Uterus (tissue), 4 donors: ENCODE data around the gene CAMK1G. TPM values are rescaled to one million over a fixed set of nuclear protein-coding genes. Genes with fewer than 3 reads are reported as not detected.

Experiments
- DNase-seq, 2 donors: peaks; one replicate each; pipeline ENCODE4 v3.0.0-alpha.2; 2019 to 2020
- H3K27ac ChIP-seq, 2 donors: fragments of 200-600 bp; sonication (generic); 1 replicate in 1 of 2; 2 replicates in 1 of 2; pipeline ENCODE4 v1.5.1; 2016 to 2018
- H3K27me3 ChIP-seq, 2 donors: fragments of 200-600 bp; sonication (generic); one replicate each; pipeline ENCODE4 v1.5.1; 2018 to 2019; ENCODE audit warnings: control low read depth in 1 of 2
- H3K36me3 ChIP-seq, 2 donors: fragments of 200-600 bp; sonication (generic); one replicate each; pipeline ENCODE4 v1.5.1; 2019; ENCODE audit warnings: control low read depth in 1 of 2
- H3K4me1 ChIP-seq, 2 donors: fragments of 200-600 bp; sonication (generic); one replicate each; pipeline ENCODE4 v1.5.1; 2018 to 2019; ENCODE audit warnings: control low read depth in 1 of 2
- H3K4me3 ChIP-seq, 2 donors: fragments of 200-600 bp; sonication (generic); 1 replicate in 1 of 2; 2 replicates in 1 of 2; pipeline ENCODE4 v1.5.1; 2018 to 2019; ENCODE audit warnings: mild to moderate bottlenecking in 1 of 2
- H3K9me3 ChIP-seq, 2 donors: fragments of 200-600 bp; sonication (generic); one replicate each; pipeline ENCODE4 v1.5.1; 2019; ENCODE audit warnings: control low read depth in 1 of 2
- POLR2A ChIP-seq, 2 donors: fragments of 450-650 bp; IDR thresholded peaks; one replicate each; pipeline ENCODE4 v1.6.1; 2016; ENCODE audit warnings: antibody characterized with exemption in 2 of 2, mild to moderate bottlenecking in 1 of 2, moderate library complexity in 1 of 2
- intact Hi-C: fragments of 100-400 bp; cut with DNase I; formaldehyde crosslinking; loops from one replicate; pipeline ENCODE4 v1.15.1; 2023; ENCODE audit warnings: low total_unique reads
- total RNA-seq, 4 donors: library from RNA; depleted of rRNA in 3 of 4; stranded (reverse); fragments of >200 nt in 3 of 4; gene quantifications; one replicate each; pipeline versions ENCODE4 v1.1.0 to v1.2.4, GENCODE V29; 2014 to 2023
- TF ChIP-seq, protein P1 (sequence below), 4 experiments: fragments of 200-600 bp in 2 of 4; fragments of 450-650 bp in 2 of 4; sonication (generic) in 2 of 4; IDR thresholded peaks; one replicate each; pipeline ENCODE4 v1.5.1; 2016 to 2019; ENCODE audit warnings: antibody characterized with exemption in 4 of 4, mild to moderate bottlenecking in 2 of 4, moderate library complexity in 1 of 4
- donor health status: DM: yes; HTN: yes; CAD: no.

CAMK1G gene
- total RNA-seq, 4 donors from 2014 or later: 0.43 to 5.6 TPM; not detected in 2

DNA sequence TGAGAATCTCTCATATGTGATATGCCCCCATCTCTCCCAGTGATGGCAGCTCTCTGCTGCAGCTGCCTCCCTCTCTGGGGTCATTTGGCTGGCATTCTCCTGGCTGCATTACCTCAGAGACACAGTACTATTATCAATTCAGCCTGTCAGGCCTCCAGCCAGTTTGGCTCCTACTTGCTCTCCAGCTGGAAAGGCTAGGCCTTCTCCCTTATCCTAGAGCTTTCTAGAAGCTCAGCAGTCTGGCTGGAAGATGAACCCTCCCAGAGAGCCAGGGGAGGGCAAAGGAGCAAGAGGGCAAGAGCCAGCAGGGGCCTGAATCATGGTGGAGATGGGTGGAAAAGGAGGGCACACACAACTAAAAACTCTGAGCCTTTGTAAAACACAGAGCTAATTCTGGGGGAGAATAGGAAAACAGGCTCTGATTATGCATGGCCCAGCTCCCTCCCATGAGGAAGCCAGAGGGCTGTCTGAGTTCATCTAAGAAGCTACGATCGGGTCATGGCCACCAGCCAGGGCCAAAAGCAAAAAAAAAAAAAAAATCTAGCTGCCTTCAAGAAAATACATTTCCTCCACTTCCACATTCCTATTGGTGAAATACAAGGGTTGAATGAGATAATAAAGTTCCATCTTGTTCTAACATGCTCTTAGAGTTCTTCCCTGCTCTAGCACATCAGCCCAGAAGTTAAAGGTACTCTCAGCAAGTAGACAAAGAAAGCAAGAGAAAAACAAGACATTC, 59.9 kb downstream of the CAMK1G start:
- Histone ChIP-seq H3K27ac (peak overlapping the region; percentile 60 to 86), H3K27me3 (no peaks in the 10 kb centered on the region), H3K9me3 (no peaks in the 10 kb centered on the region), H3K4me3 (no peak overlapping the region), H3K4me1 (peaks cover 6 to 12% of the 10 kb centered on the region in 2 donors), H3K36me3 (no peaks in the 10 kb centered on the region)
- peak; percentile 52 to 61 for DNase-seq
- intact Hi-C loops: no loop called here
- no peak for TF ChIP-seq POLR2A (IDR thresholded peaks at IDR 0.05)
- TF ChIP-seq, protein P1, sequence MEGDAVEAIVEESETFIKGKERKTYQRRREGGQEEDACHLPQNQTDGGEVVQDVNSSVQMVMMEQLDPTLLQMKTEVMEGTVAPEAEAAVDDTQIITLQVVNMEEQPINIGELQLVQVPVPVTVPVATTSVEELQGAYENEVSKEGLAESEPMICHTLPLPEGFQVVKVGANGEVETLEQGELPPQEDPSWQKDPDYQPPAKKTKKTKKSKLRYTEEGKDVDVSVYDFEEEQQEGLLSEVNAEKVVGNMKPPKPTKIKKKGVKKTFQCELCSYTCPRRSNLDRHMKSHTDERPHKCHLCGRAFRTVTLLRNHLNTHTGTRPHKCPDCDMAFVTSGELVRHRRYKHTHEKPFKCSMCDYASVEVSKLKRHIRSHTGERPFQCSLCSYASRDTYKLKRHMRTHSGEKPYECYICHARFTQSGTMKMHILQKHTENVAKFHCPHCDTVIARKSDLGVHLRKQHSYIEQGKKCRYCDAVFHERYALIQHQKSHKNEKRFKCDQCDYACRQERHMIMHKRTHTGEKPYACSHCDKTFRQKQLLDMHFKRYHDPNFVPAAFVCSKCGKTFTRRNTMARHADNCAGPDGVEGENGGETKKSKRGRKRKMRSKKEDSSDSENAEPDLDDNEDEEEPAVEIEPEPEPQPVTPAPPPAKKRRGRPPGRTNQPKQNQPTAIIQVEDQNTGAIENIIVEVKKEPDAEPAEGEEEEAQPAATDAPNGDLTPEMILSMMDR (IDR thresholded peaks at IDR 0.05): no peak

DNA sequence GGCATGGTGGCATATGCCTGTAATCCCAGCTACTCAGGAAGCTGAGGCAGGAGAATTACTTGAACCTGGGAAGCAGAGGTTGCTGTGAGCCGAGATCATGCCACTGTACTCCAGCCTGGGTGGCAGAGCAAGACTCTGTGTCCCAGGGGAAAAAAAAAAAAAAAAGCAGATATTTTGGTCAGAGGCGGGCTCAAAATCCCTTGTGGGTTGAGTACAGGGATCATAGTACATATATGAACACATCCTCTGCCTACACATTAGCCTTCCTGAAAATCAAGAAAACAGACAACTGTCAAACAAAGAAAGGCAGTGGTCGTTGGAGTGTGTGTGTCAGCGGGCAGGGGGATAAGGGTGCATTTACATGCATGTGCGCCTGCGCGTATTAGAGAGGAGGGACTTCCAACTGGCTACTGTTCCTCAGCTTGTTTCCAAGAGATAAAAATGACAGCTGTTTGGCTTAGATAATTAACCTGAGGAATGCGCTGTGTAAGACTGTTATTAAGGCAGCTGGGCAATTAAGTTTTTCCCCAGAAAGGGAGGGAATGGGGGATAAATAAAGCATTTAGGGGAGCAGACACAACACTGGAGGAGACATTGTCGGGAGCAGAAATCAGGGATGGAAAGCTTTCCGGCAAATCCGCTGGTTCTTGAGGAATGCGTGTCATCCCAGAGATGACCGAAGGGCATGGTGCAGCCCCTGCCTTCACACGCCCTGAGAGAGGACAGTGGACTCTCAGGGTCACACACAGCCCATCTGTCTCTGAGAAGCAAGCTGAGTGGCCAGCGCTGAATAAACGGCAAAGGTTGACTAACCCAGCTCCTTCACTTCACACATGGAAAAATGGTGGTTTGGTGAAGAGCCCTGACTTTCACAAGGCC, 62.3 kb downstream of the CAMK1G start:
- Histone ChIP-seq H3K27ac (no peak overlapping the region), H3K36me3 (no peaks in the 10 kb centered on the region), H3K4me3 (no peak overlapping the region), H3K9me3 (no peaks in the 10 kb centered on the region), H3K4me1 (peaks cover 6 to 12% of the 10 kb centered on the region in 2 donors), H3K27me3 (no peaks in the 10 kb centered on the region)
- intact Hi-C loops: no loop called here
- TF ChIP-seq, protein P1 (IDR thresholded peaks at IDR 0.05): no peak
- no peak for TF ChIP-seq POLR2A (IDR thresholded peaks at IDR 0.05)
- DNase-seq: no peak

DNA sequence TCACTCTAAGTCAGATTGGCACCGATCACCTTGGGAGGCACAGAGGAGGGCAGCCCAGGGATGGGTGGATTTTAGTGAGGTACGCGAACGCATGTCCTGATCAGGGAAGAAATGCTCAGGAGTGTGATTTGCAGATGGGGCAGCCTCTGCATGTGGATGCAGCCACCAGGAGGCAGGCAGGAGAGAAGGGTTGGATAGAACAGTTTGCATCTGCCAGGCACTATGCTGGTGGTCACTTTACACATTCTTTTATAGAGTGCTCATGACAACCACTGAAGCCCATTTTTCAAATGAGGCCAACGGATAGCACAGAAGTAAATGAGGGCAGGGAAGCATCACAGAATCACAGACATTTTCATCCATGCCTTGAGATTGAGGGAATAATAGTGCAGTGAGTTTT, 63.0 kb downstream of the CAMK1G start:
- no peak overlapping the region for H3K4me3 ChIP-seq
- intact Hi-C loops: no loop called here
- H3K4me1 ChIP-seq: peaks cover 6 to 12% of the 10 kb centered on the region in 2 donors
- H3K27ac ChIP-seq: no peak overlapping the region
- H3K36me3 ChIP-seq: no peaks in the 10 kb centered on the region
- no peaks in the 10 kb centered on the region for H3K27me3 ChIP-seq
- no peak for TF ChIP-seq POLR2A (IDR thresholded peaks at IDR 0.05)
- TF ChIP-seq, protein P1 (IDR thresholded peaks at IDR 0.05): no peak
- H3K9me3 ChIP-seq: no peaks in the 10 kb centered on the region
- DNase-seq: no peak

DNA sequence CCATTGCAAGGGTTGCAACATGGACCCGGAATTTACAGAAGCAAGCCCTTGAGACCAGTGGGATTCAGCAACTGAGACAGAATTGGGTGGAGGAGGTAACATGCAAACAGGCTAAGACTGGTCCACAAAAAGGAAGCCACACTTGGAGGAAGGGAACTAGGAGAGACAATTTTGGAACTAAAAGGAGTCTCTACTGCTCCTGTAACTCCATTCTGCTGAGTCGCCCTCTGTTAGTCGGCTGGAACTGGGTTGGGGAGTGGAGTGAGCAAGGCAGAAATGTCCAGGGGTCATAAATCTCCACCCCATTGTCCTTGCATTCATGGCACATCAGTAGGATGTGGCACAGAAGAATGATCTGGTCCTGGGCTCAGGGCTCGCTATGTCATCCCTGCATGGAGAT, 63.6 kb downstream of the CAMK1G start:
- TF ChIP-seq, protein P1 (IDR thresholded peaks at IDR 0.05): no peak
- TF ChIP-seq POLR2A (IDR thresholded peaks at IDR 0.05): no peak
- Histone ChIP-seq H3K4me3 (no peak overlapping the region), H3K4me1 (peaks cover 6 to 12% of the 10 kb centered on the region in 2 donors), H3K27me3 (no peaks in the 10 kb centered on the region), H3K9me3 (no peaks in the 10 kb centered on the region), H3K27ac (no peak overlapping the region), H3K36me3 (no peaks in the 10 kb centered on the region)
- DNase-seq: no peak
- intact Hi-C loops: no loop called here

DNA sequence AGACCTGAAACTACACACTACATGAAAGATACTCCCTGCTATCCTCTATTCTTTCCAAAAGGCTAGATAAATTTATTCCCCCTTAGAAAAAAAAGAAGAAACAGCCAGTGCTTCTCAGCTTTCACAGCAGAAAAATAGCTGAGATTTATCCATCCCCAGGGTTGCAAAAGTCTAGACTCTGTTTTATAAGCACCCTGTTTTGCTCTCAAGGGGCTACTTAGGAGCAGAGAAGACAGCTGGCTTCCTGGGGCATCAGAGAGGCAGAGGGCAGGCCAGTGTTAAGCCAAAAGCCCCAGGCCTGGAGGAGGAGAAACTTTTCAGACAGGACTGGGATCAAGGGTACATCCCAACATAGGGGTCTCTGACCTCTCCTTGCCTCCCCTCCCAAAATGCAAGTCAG, 64.8 kb downstream of the CAMK1G start:
- Histone ChIP-seq H3K27me3 (no peaks in the 10 kb centered on the region), H3K4me1 (peaks cover under 1 to 4% of the 10 kb centered on the region in 2 donors), H3K36me3 (no peaks in the 10 kb centered on the region), H3K4me3 (no peak overlapping the region), H3K9me3 (no peaks in the 10 kb centered on the region), H3K27ac (no peak overlapping the region)
- no peak for DNase-seq
- intact Hi-C loops: no loop called here
- TF ChIP-seq, protein P1 (IDR thresholded peaks at IDR 0.05): no peak
- no peak for TF ChIP-seq POLR2A (IDR thresholded peaks at IDR 0.05)
